DND-41 (cell line): Measurements from ENCODE around the gene ITPR1.
A peak's percentile ranks its signal among the peaks of the same experiment; 100 is the strongest.

Source experiments
- ATAC-seq: fragments of 200-7000 bp; cut with Tn5 transposase; 3 replicates; pipeline ENCODE4 v1.9.1; 2021; ENCODE audit warnings: low read depth; ENCODE audit not compliant: insufficient read depth
- DNase-seq: peaks from one replicate; pipeline ENCODE4 v3.0.0-alpha.2; 2020
- H2AFZ ChIP-seq: 2 replicates; pipeline ENCODE4 v1.6.0; 2012; ENCODE audit warnings: low read depth, low read length
- H3K27ac ChIP-seq: 2 replicates; pipeline ENCODE4 v1.5.1; 2012; ENCODE audit warnings: low read length, inconsistent platforms
- H3K27me3 ChIP-seq: fragments of 200-600 bp; sonication (generic); 2 replicates; pipeline ENCODE4 v1.6.0; 2012; ENCODE audit warnings: low read length, mild to moderate bottlenecking, inconsistent platforms; ENCODE audit not compliant: insufficient read depth, poor library complexity
- H3K36me3 ChIP-seq: 2 replicates; pipeline ENCODE4 v1.5.1; 2012; ENCODE audit warnings: low read length, inconsistent platforms; ENCODE audit not compliant: insufficient read depth
- H3K4me1 ChIP-seq: 2 replicates; pipeline ENCODE4 v1.5.1; 2012; ENCODE audit warnings: mild to moderate bottlenecking, low read length; ENCODE audit not compliant: insufficient read depth
- H3K4me2 ChIP-seq: 2 replicates; pipeline ENCODE4 v1.6.0; 2012; ENCODE audit warnings: mild to moderate bottlenecking, moderate library complexity, low read length, inconsistent platforms; ENCODE audit not compliant: insufficient read depth
- H3K4me3 ChIP-seq, 2 experiments: fragments of 200-600 bp in 1 of 2; shearing (Covaris generic) in 1 of 2; 2 replicates each; pipeline ENCODE4 v1.5.1; 2012 to 2016; ENCODE audit warnings: inconsistent platforms in 2 of 2, low read length in 2 of 2, mild to moderate bottlenecking in 2 of 2, low read depth in 1 of 2, moderate library complexity in 1 of 2
- H3K79me2 ChIP-seq: 2 replicates; pipeline ENCODE4 v1.6.0; 2012; ENCODE audit warnings: low read length, inconsistent platforms; ENCODE audit not compliant: insufficient read depth
- H3K9ac ChIP-seq: 2 replicates; pipeline ENCODE4 v1.6.0; 2012; ENCODE audit warnings: low read depth, mild to moderate bottlenecking, inconsistent platforms, low read length, moderate library complexity
- H3K9me3 ChIP-seq: 2 replicates; pipeline ENCODE4 v1.5.1; 2012; ENCODE audit warnings: low read length, moderate library complexity, mild to moderate bottlenecking, inconsistent platforms; ENCODE audit not compliant: insufficient read depth, severe bottlenecking
- H4K20me1 ChIP-seq: 2 replicates; pipeline ENCODE4 v1.6.0; 2012; ENCODE audit warnings: low read length; ENCODE audit not compliant: insufficient read depth
- EZH2 ChIP-seq: IDR thresholded peaks from 3 replicates; pipeline ENCODE4 v1.6.1; 2012; ENCODE audit warnings: borderline replicate concordance, low read depth, mild to moderate bottlenecking, moderate library complexity, low read length, inconsistent platforms; ENCODE audit not compliant: severe bottlenecking
- TF ChIP-seq, protein P1 (sequence below): IDR thresholded peaks from 2 replicates; pipeline ENCODE4 v1.5.1; 2012; ENCODE audit warnings: borderline replicate concordance, low read length, moderate library complexity, mild to moderate bottlenecking; ENCODE audit not compliant: poor library complexity, severe bottlenecking; ENCODE audit errors: extremely low read depth

Gene ITPR1

DNA sequence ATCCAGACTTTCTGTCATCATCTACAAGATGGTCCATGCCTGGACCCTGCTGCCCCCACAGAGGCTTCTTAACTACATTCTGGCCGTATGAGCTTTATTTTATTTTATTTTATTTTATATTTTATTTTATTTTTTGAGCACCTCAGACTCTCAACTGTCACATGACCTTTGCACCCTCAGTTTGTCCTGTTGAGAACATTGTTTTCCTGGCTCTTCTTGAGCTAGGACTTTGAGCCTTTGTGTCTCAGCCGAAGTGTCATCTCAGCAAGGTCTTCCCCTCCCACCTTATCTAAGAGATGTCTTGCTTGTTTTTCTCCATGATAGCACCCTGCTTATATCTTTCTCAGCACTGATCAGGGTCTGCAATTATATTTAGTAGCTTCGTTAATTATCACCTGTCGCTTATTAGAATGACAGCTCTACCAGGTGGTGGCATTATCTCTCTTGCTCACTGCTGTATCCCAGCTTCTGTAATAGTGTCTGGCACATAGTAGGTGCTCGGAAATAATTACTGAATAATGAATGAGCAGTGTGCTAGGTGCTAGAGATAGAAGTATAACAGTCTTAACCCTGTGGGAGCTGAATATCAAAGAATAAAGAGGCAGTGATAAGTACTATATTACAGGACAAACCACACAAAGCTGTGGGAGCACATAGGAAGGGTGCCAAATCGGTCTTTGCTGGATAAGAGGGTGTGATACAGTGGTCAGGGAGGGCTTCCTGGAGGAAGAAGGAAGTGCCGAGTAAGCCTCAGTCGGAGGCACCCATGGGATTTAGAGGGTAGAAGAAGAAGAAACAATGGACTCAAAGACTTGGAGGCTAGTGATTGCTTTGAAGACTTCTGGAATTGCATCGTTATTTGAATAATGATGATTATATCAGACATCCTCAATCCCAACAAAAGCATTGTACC lies 136.2 kb downstream of the ITPR1 start:
- Histone ChIP-seq H4K20me1 (no peaks in the 10 kb centered on the region), H3K9me3 (no peaks in the 10 kb centered on the region), H3K4me1 (no peaks in the 10 kb centered on the region), H3K9ac (no peak overlapping the region), H3K27me3 (no peaks in the 10 kb centered on the region), H3K36me3 (no peaks in the 10 kb centered on the region), H3K4me3 (no peak overlapping the region), H3K27ac (no peak overlapping the region), H3K4me2 (no peak overlapping the region), H2AFZ (no peak overlapping the region), H3K79me2 (no peaks in the 10 kb centered on the region)
- no peak for TF ChIP-seq EZH2
- TF ChIP-seq, protein P1, sequence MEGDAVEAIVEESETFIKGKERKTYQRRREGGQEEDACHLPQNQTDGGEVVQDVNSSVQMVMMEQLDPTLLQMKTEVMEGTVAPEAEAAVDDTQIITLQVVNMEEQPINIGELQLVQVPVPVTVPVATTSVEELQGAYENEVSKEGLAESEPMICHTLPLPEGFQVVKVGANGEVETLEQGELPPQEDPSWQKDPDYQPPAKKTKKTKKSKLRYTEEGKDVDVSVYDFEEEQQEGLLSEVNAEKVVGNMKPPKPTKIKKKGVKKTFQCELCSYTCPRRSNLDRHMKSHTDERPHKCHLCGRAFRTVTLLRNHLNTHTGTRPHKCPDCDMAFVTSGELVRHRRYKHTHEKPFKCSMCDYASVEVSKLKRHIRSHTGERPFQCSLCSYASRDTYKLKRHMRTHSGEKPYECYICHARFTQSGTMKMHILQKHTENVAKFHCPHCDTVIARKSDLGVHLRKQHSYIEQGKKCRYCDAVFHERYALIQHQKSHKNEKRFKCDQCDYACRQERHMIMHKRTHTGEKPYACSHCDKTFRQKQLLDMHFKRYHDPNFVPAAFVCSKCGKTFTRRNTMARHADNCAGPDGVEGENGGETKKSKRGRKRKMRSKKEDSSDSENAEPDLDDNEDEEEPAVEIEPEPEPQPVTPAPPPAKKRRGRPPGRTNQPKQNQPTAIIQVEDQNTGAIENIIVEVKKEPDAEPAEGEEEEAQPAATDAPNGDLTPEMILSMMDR = no peak
- ATAC-seq (no peak), DNase-seq (no peak)

DNA sequence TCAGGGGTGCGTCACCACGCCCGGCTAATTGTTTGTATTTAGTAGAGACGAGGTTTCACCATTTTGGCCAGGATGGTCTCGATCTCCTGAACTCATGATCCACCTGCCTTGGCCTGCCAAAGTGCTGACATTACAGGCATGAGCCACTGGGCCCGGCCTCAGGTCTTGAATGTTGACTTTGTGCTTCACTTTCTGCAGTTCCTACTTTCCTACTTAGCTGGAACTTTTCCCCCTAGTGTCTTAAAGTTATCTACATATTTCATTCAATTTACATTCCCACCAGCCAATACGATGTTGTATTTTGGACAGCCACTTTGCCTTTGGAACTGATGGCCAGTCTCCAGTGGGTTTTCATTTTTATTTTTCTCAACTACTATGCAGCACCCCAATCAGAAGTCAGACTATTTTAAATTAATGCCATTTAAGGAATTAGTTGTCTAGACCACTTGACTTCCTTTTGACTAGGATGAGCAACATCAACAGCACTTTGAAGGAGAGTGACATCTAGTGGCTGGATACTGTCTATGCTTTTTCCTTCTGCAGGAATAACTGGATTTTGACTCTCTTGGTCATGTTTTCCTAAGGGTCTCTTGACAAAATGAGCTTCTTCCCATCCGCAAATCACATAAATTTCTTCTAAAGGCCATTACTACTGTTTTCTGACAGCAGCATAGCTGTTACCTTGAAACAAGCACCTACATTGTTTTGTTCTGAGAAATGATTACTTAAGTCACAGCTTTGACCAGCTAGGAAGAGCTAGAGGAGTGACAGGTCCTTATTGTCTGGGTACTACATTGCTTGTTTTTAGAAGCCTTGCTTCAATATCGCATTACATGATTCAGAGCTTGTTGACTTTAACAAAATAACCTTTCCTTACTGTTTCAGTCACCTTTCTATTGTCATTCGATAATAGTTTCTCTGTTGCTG lies 140.2 kb downstream of the ITPR1 start:
- Histone ChIP-seq H3K36me3 (no peaks in the 10 kb centered on the region), H4K20me1 (no peaks in the 10 kb centered on the region), H3K27ac (no peak overlapping the region), H3K9me3 (no peaks in the 10 kb centered on the region), H3K4me1 (no peaks in the 10 kb centered on the region), H3K4me2 (no peak overlapping the region), H3K9ac (no peak overlapping the region), H3K79me2 (no peaks in the 10 kb centered on the region), H2AFZ (no peak overlapping the region), H3K27me3 (no peaks in the 10 kb centered on the region), H3K4me3 (no peak overlapping the region)
- DNase-seq (peak; percentile 10), ATAC-seq (peak; percentile 84)
- TF ChIP-seq EZH2 = no peak
- TF ChIP-seq, protein P1 = peak; percentile 96

DNA sequence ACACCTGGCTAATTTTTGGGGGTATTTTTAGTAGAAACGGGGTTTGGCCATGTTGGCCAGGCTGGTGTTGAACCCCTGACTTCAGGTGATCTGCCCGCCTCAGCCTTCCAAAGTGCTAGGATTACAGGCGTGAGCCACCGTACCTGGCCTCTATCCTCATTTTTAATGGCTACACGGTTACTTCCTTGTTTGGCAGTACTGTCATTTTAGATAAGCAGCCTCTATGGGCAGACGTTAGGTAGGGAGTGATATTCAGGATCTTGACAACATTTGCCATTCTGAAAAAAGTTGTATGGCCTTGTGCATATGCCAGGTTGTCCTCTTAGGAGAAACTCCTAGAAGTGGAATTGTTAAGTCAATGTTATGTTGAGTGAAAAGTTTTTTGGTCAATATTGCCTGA lies 141.7 kb downstream of the ITPR1 start:
- no peaks in the 10 kb centered on the region for H3K27me3 ChIP-seq
- H3K9me3 ChIP-seq = no peaks in the 10 kb centered on the region
- H4K20me1 ChIP-seq = no peaks in the 10 kb centered on the region
- H3K4me1 ChIP-seq = no peaks in the 10 kb centered on the region
- H3K79me2 ChIP-seq = no peaks in the 10 kb centered on the region
- no peak for TF ChIP-seq EZH2
- TF ChIP-seq, protein P1 = no peak
- H3K4me3 ChIP-seq = no peak overlapping the region
- no peak overlapping the region for H3K27ac ChIP-seq
- DNase-seq (no peak), ATAC-seq (no peak)
- H3K4me2 ChIP-seq = no peak overlapping the region
- H2AFZ ChIP-seq = no peak overlapping the region
- H3K9ac ChIP-seq = no peak overlapping the region
- H3K36me3 ChIP-seq = no peaks in the 10 kb centered on the region
